DMS 273 treated with DMSO at 0.1 percent for 48 hours (cell line): ENCODE data around the gene CES4A.
"Not testable (repeated sequence)": the region's sequence is repeated elsewhere in the genome, so short reads cannot be mapped to it uniquely, and the experiment has no call there.

Experiments
- DNase-seq: peaks from one replicate; lab custom pipeline; 2025; lab: John Stamatoyannopoulos, UW

CES4A gene

GRCh38 chr16:67022531-67023214 lies 34.3 kb downstream of the CES4A start:
- no peak for DNase-seq

- DNase-seq, result no peak
Observed at GRCh38 chr16:67023689-67024088, 35.3 kb downstream of the CES4A start.

- DNase-seq, result no peak
Observed at GRCh38 chr16:67024384-67025209, 36.2 kb downstream of the CES4A start.

GRCh38 chr16:67025210-67025550 lies 36.8 kb downstream of the CES4A start:
- DNase-seq, result no peak

- DNase-seq, result no peak
Observed at GRCh38 chr16:67026570-67026969, 38.2 kb downstream of the CES4A start.

- no peak for DNase-seq
Observed at GRCh38 chr16:67027046-67027445, 38.7 kb downstream of the CES4A start.

- DNase-seq, result no peak
Observed at GRCh38 chr16:67028167-67028695, 39.8 kb downstream of the CES4A start.

- DNase-seq, result peak; percentile 82
Observed at GRCh38 chr16:67028696-67029253, 40.4 kb downstream of the CES4A start, which contains the start of gene CBFB. TSS of gene CBFB (plus strand) at chr16:67029149. CDS start at chr16:67029408, 259 bp downstream.

GRCh38 chr16:67029254-67030096 lies 41.1 kb downstream of the CES4A start:
- DNase-seq, result no peak

GRCh38 chr16:67030221-67030962 lies 42.0 kb downstream of the CES4A start:
- DNase-seq, result no peak

- no peak for DNase-seq
Observed at GRCh38 chr16:67034487-67034886, 46.1 kb downstream of the CES4A start.

GRCh38 chr16:67035364-67035763 lies 47.0 kb downstream of the CES4A start:
- no peak for DNase-seq

- DNase-seq, result no peak
Observed at GRCh38 chr16:67036323-67036741, 47.9 kb downstream of the CES4A start.

GRCh38 chr16:67039260-67040020 lies 51.1 kb downstream of the CES4A start:
- no peak for DNase-seq

- no peak for DNase-seq
Observed at GRCh38 chr16:67040166-67040565, 51.8 kb downstream of the CES4A start.

GRCh38 chr16:67040906-67041305 lies 52.5 kb downstream of the CES4A start:
- no peak for DNase-seq

- not testable (repeated sequence) for DNase-seq
Observed at GRCh38 chr16:67041520-67041919, 53.1 kb downstream of the CES4A start.

- DNase-seq, result no peak
Observed at GRCh38 chr16:67043420-67043819, 55.0 kb downstream of the CES4A start.

GRCh38 chr16:67050796-67051195 lies 62.4 kb downstream of the CES4A start:
- DNase-seq, result no peak

- no peak for DNase-seq
Observed at GRCh38 chr16:67052399-67052798, 64.0 kb downstream of the CES4A start.
